SU-DHL-6 (cell line): ENCODE measurements around the gene SHD.

Experiments used
- EZH2phosphoT487 ChIP-seq: fragments of 200-600 bp; sonication (generic), shearing (Covaris generic); conservative IDR thresholded peaks from 2 replicates; pipeline ENCODE4 v1.6.1; 2018; ENCODE audit warnings: mild to moderate bottlenecking, antibody characterized with exemption, low read length, moderate library complexity, mixed read lengths
- TF ChIP-seq, protein P1 (sequence below): fragments of 200-600 bp; sonication (generic); IDR thresholded peaks from one replicate; pipeline ENCODE4 v1.5.1; 2017; ENCODE audit warnings: antibody characterized with exemption, mild to moderate bottlenecking, low read length, moderate library complexity; ENCODE audit not compliant: insufficient read depth, poor library complexity, severe bottlenecking

GRCh38 chr19:4267101-4267900 is 11.8 kb upstream of the SHD start:
- TF ChIP-seq, protein P1, sequence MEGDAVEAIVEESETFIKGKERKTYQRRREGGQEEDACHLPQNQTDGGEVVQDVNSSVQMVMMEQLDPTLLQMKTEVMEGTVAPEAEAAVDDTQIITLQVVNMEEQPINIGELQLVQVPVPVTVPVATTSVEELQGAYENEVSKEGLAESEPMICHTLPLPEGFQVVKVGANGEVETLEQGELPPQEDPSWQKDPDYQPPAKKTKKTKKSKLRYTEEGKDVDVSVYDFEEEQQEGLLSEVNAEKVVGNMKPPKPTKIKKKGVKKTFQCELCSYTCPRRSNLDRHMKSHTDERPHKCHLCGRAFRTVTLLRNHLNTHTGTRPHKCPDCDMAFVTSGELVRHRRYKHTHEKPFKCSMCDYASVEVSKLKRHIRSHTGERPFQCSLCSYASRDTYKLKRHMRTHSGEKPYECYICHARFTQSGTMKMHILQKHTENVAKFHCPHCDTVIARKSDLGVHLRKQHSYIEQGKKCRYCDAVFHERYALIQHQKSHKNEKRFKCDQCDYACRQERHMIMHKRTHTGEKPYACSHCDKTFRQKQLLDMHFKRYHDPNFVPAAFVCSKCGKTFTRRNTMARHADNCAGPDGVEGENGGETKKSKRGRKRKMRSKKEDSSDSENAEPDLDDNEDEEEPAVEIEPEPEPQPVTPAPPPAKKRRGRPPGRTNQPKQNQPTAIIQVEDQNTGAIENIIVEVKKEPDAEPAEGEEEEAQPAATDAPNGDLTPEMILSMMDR = peak; percentile 58
- TF ChIP-seq EZH2phosphoT487 = no peak
